ENCODE data around the gene ZFYVE26.

DNA sequence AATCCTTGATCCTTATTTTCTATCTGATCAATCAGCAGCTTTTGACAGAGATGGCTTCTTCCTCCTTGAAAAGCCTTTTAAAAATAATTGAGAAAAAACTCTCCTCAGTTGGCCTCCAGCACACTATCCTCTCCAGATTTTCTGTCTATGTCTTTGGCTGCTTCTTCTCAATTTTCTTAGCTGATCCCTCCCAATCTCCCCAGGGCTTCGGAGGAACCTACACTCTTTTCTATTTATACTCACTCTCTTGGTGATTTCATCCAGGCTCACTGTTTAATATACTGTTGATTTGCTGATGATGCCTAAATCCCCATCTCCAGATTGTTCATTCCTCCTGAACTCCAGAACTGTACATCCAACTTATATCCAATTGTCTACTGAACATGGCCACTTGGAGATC is 59.9 kb downstream of the ZFYVE26 start:
- TF ChIP-seq POLR2A (IDR thresholded peaks at IDR 0.05; ENCODE audit: low read length) (no peak), GATA1 (IDR thresholded peaks at IDR 0.05; ENCODE audit: low read depth, low read length) (no peak)

Measured in erythroblast (primary cell).